ENCODE data around the gene FREY1.

Gene FREY1

DNA sequence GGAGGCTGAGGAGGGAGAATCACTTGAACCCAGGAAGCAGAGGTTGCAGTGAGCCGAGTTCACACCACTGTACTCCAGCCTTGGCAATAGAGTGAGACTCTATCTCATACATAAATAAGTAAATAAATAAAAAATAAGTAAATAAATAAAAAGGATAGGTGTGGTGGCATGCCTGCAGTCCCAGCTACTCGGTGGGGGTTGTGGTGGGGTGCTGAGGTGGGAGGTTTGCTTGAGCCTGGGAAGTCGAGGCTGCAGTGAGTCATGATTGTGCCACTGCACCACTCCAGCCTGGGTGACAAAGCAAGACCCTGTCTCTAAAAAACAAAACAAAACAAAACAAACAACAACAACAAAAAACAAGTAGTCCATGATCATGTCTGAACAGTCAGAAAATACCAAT lies 18.5 kb upstream of the FREY1 start:
- peaks cover 0 to 13% of the 10 kb centered on the region in 2 experiments; a peak in 1 of 3 replicates for H3K36me3 ChIP-seq (ENCODE audit: control insufficient read depth in 2 of 2, insufficient read depth in 1 of 2, low read length in 2 of 2)
- H3K9me3 ChIP-seq (ENCODE audit: control insufficient read depth, insufficient read depth, low read depth, low read length) = no peaks in the 10 kb centered on the region
- H3K27ac ChIP-seq (ENCODE audit: extremely low read depth, low read depth, low read length) = no peak overlapping the region
- CTCF ChIA-PET = interaction anchor here (0.6 kb wide), 1 partner anchor 101 kb away, joined by 3 read pairs; no protein-coding TSS in a partner anchor
- H3K4me1 ChIP-seq (ENCODE audit: control insufficient read depth, insufficient read depth, low read length) = no peaks in the 10 kb centered on the region
- H3K4me3 ChIP-seq (ENCODE audit: low read depth, low read length) = no peak overlapping the region
- POLR2A ChIA-PET = interaction anchor here (2.6 kb wide), 1 partner anchor 12 kb away, joined by 6 read pairs; no protein-coding TSS in a partner anchor
- TF ChIP-seq PRDM10 (tag by site-specific recombination; IDR thresholded peaks at IDR 0.05) (no peak), CTCF (tag by site-specific recombination; IDR thresholded peaks at IDR 0.05) (no peak), ZNF2 (tag by site-specific recombination; IDR thresholded peaks at IDR 0.05) (no peak), ZNF112 (tag by site-specific recombination; IDR thresholded peaks at IDR 0.05) (no peak), ZNF132 (tag by site-specific recombination; IDR thresholded peaks at IDR 0.05; ENCODE audit: borderline replicate concordance) (no peak), SCRT1 (tag by site-specific recombination; IDR thresholded peaks at IDR 0.05; ENCODE audit: borderline replicate concordance) (no peak), ZNF654 (tag by site-specific recombination; IDR thresholded peaks at IDR 0.05; ENCODE audit: low read depth) (no peak), KLF17 (tag by site-specific recombination; IDR thresholded peaks at IDR 0.05) (no peak), ZNF830 (tag by site-specific recombination; IDR thresholded peaks at IDR 0.05; ENCODE audit: low read depth) (no peak), ZNF248 (tag by site-specific recombination; IDR thresholded peaks at IDR 0.05) (no peak), ZNF664 (tag by site-specific recombination; IDR thresholded peaks at IDR 0.05) (no peak), ZNF302 (tag by site-specific recombination; IDR thresholded peaks at IDR 0.05; ENCODE audit: low read depth) (no peak)
- TF ChIP-seq, protein P1, sequence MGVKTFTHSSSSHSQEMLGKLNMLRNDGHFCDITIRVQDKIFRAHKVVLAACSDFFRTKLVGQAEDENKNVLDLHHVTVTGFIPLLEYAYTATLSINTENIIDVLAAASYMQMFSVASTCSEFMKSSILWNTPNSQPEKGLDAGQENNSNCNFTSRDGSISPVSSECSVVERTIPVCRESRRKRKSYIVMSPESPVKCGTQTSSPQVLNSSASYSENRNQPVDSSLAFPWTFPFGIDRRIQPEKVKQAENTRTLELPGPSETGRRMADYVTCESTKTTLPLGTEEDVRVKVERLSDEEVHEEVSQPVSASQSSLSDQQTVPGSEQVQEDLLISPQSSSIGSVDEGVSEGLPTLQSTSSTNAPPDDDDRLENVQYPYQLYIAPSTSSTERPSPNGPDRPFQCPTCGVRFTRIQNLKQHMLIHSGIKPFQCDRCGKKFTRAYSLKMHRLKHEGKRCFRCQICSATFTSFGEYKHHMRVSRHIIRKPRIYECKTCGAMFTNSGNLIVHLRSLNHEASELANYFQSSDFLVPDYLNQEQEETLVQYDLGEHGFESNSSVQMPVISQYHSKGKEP (tag by site-specific recombination; IDR thresholded peaks at IDR 0.05) = no peak
- TF ChIP-seq, protein P2, sequence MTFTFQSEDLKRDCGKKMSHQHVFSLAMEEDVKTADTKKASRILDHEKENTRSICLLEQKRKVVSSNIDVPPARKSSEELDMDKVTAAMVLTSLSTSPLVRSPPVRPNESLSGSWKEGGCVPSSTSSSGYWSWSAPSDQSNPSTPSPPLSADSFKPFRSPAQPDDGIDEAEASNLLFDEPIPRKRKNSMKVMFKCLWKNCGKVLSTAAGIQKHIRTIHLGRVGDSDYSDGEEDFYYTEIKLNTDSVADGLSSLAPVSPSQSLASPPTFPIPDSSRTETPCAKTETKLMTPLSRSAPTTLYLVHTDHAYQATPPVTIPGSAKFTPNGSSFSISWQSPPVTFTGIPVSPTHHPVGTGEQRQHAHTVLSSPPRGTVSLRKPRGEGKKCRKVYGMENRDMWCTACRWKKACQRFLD (tag by site-specific recombination; IDR thresholded peaks at IDR 0.05) = no peak

- H3K36me3 ChIP-seq (ENCODE audit: control insufficient read depth in 2 of 2, insufficient read depth in 1 of 2, low read length in 2 of 2) = peaks cover 0 to 13% of the 10 kb centered on the region in 2 experiments; a peak in 1 of 3 replicates
- H3K9me3 ChIP-seq (ENCODE audit: control insufficient read depth, insufficient read depth, low read depth, low read length) = no peaks in the 10 kb centered on the region
- ChIA-PET POLR2A (interaction anchor here (2.6 kb wide), 1 partner anchor 11 kb away, joined by 6 read pairs; no protein-coding TSS in a partner anchor), CTCF (interaction anchor here (0.6 to 0.7 kb wide), 2 partner anchors 37 to 101 kb away, joined by 3 to 4 read pairs; no protein-coding TSS in a partner anchor)
- TF ChIP-seq, protein P3, sequence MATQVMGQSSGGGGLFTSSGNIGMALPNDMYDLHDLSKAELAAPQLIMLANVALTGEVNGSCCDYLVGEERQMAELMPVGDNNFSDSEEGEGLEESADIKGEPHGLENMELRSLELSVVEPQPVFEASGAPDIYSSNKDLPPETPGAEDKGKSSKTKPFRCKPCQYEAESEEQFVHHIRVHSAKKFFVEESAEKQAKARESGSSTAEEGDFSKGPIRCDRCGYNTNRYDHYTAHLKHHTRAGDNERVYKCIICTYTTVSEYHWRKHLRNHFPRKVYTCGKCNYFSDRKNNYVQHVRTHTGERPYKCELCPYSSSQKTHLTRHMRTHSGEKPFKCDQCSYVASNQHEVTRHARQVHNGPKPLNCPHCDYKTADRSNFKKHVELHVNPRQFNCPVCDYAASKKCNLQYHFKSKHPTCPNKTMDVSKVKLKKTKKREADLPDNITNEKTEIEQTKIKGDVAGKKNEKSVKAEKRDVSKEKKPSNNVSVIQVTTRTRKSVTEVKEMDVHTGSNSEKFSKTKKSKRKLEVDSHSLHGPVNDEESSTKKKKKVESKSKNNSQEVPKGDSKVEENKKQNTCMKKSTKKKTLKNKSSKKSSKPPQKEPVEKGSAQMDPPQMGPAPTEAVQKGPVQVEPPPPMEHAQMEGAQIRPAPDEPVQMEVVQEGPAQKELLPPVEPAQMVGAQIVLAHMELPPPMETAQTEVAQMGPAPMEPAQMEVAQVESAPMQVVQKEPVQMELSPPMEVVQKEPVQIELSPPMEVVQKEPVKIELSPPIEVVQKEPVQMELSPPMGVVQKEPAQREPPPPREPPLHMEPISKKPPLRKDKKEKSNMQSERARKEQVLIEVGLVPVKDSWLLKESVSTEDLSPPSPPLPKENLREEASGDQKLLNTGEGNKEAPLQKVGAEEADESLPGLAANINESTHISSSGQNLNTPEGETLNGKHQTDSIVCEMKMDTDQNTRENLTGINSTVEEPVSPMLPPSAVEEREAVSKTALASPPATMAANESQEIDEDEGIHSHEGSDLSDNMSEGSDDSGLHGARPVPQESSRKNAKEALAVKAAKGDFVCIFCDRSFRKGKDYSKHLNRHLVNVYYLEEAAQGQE (tag by site-specific recombination; IDR thresholded peaks at IDR 0.05) = peak; percentile 74
- TF ChIP-seq OVOL3 (tag by site-specific recombination; IDR thresholded peaks at IDR 0.05) = no peak
- no peak for TF ChIP-seq ZNF138 (tag by site-specific recombination; IDR thresholded peaks at IDR 0.05; ENCODE audit: borderline replicate concordance)
- H3K4me1 ChIP-seq (ENCODE audit: control insufficient read depth, insufficient read depth, low read length) = no peaks in the 10 kb centered on the region
- H3K4me3 ChIP-seq (ENCODE audit: low read depth, low read length) = no peak overlapping the region
- no peak overlapping the region for H3K27ac ChIP-seq (ENCODE audit: extremely low read depth, low read depth, low read length)
Observed at GRCh38 chr11:45924927-45925326, 17.9 kb upstream of the FREY1 start.

All from HEK293 (cell line).